HepG2 (cell line): ENCODE measurements around the gene TRRAP. TPM values are rescaled to one million over a fixed set of nuclear protein-coding genes. Genes with fewer than 3 reads are reported as not detected.

Experiments
- ATAC-seq: fragments of 200-7000 bp; cut with Tn5 transposase; 3 replicates; pipeline ENCODE4 v1.9.1; 2020; ENCODE audit warnings: mild to moderate bottlenecking, moderate library complexity
- BruUV-seq: library from RNA; stranded (reverse); fragments of 400-500 nt; replicated peaks from 2 replicates; lab custom pipeline; 2021; lab: Mats Ljungman, UMichigan
- CTCF ChIA-PET: fragments of 300-600 bp; formaldehyde crosslinking; extraction: SDS; loops from one replicate; lab custom pipeline; 2021; ENCODE audit warnings: low total read pairs, inconsistent platforms, low intra/inter-chr PET ratio; lab: Yijun Ruan, JAX
- POLR2A ChIA-PET: fragments of 350-600 bp; sonication (Branson Sonifier 250); formaldehyde crosslinking; loops from one replicate; lab custom pipeline; 2020; ENCODE audit warnings: antibody characterized with exemption, inconsistent platforms; lab: Yijun Ruan, JAX
- DNase-seq: peaks from one replicate; pipeline ENCODE4 v3.0.0-alpha.2; 2015; ENCODE audit warnings: low spot score
- FAIRE-seq: peaks from 3 replicates; lab custom pipeline; 2011; peaks lifted over from hg19 to GRCh38; lab: Jason Lieb, UNC
- H2AFZ ChIP-seq: one replicate; pipeline ENCODE4 v1.6.1; 2011; ENCODE audit warnings: low read length, inconsistent platforms
- H3K27ac ChIP-seq: fragments of 300-600 bp; 3 replicates; pipeline ENCODE4 v1.8.0; 2011; ENCODE audit warnings: mixed run types, mild to moderate bottlenecking, mixed read lengths, low read length, inconsistent platforms; ENCODE audit not compliant: insufficient read depth; ENCODE audit errors: extremely low read length
- H3K27me3 ChIP-seq, 2 experiments: fragments of 200-600 bp in 1 of 2; 2 replicates in 1 of 2; 3 replicates in 1 of 2; pipeline versions ENCODE4 v1.6.0 to v1.8.0; 2011; ENCODE audit warnings: low read length in 2 of 2, mild to moderate bottlenecking in 2 of 2, moderate library complexity in 2 of 2, inconsistent platforms in 1 of 2; ENCODE audit not compliant: insufficient read depth in 2 of 2, control insufficient read depth in 1 of 2
- H3K36me3 ChIP-seq, 2 experiments: fragments of 200-600 bp in 1 of 2; replicated peaks in 1 of 2; 2 replicates in 1 of 2; 3 replicates in 1 of 2; pipeline versions ENCODE4 v1.5.1 to v1.8.0; 2011; ENCODE audit warnings: low read length in 2 of 2, inconsistent platforms in 1 of 2; ENCODE audit not compliant: insufficient read depth in 2 of 2, control insufficient read depth in 1 of 2
- H3K4me1 ChIP-seq: 2 replicates; pipeline ENCODE4 v1.5.1; 2012; ENCODE audit warnings: low read length, inconsistent platforms; ENCODE audit not compliant: insufficient read depth
- H3K4me2 ChIP-seq: 2 replicates; pipeline ENCODE4 v1.6.0; 2011; ENCODE audit warnings: low read depth, low read length, inconsistent platforms
- H3K4me3 ChIP-seq, 3 experiments: fragments of 200-600 bp in 1 of 3; sonication (generic), shearing (Covaris generic) in 1 of 3; replicated peaks in 1 of 3; 2 replicates each; pipeline ENCODE4 v1.5.1; 2011 to 2016; ENCODE audit warnings: low read length in 3 of 3, inconsistent platforms in 2 of 3, low read depth in 2 of 3, mild to moderate bottlenecking in 2 of 3, control low read depth in 1 of 3, mixed read lengths in 1 of 3; ENCODE audit not compliant: insufficient read depth in 1 of 3
- H3K79me2 ChIP-seq: one replicate; pipeline ENCODE4 v1.6.1; 2011; ENCODE audit warnings: low read length, inconsistent platforms; ENCODE audit not compliant: insufficient read depth
- H3K9ac ChIP-seq: 2 replicates; pipeline ENCODE4 v1.6.0; 2011; ENCODE audit warnings: mild to moderate bottlenecking, low read depth, low read length, inconsistent platforms; ENCODE audit not compliant: insufficient read depth
- H3K9me3 ChIP-seq: 2 replicates; pipeline ENCODE4 v1.5.1; 2012; ENCODE audit warnings: mild to moderate bottlenecking, low read length
- H4K20me1 ChIP-seq: 2 replicates; pipeline ENCODE4 v1.6.0; 2011; ENCODE audit warnings: inconsistent platforms, mild to moderate bottlenecking, low read length, moderate library complexity; ENCODE audit not compliant: insufficient read depth
- FUBP1 ChIP-seq: sonication (generic); formaldehyde crosslinking; IDR thresholded peaks from 2 replicates; pipeline ENCODE4 v1.5.1; 2020; ENCODE audit warnings: missing genetic modification reagents, mild to moderate bottlenecking, borderline replicate concordance
- GZF1 ChIP-seq: sonication (generic); formaldehyde crosslinking; IDR thresholded peaks from 2 replicates; pipeline ENCODE4 v1.5.1; 2020; ENCODE audit warnings: mild to moderate bottlenecking, missing genetic modification reagents
- MLLT10 ChIP-seq: sonication (generic); formaldehyde crosslinking; IDR thresholded peaks from 2 replicates; pipeline ENCODE4 v1.4.0; 2020; ENCODE audit warnings: missing genetic modification reagents
- NR3C1 ChIP-seq: sonication (generic); formaldehyde crosslinking; IDR thresholded peaks from 2 replicates; pipeline ENCODE4 v1.4.0; 2020; ENCODE audit warnings: missing genetic modification reagents
- YEATS4 ChIP-seq: sonication (generic); formaldehyde crosslinking; IDR thresholded peaks from 2 replicates; pipeline ENCODE4 v1.4.0; 2020; ENCODE audit warnings: missing genetic modification reagents, borderline replicate concordance
- ZFP36L1 ChIP-seq: sonication (generic); formaldehyde crosslinking; IDR thresholded peaks from 2 replicates; pipeline ENCODE4 v1.8.0; 2022; ENCODE audit warnings: mild to moderate bottlenecking, missing genetic modification reagents, moderate library complexity
- ZNF3 ChIP-seq: IDR thresholded peaks from 2 replicates; pipeline ENCODE4 v1.7.0; 2017; ENCODE audit warnings: inconsistent platforms
- ZNF652 ChIP-seq: IDR thresholded peaks from 2 replicates; pipeline ENCODE4 v1.6.1; 2016; ENCODE audit warnings: low read depth, borderline replicate concordance
- ZNF687 ChIP-seq: sonication (generic); formaldehyde crosslinking; IDR thresholded peaks from 2 replicates; pipeline ENCODE4 v1.5.1; 2020; ENCODE audit warnings: mild to moderate bottlenecking, missing genetic modification reagents, moderate library complexity
- ZNF768 ChIP-seq: sonication (generic); formaldehyde crosslinking; IDR thresholded peaks from 2 replicates; pipeline ENCODE4 v1.4.0; 2020; ENCODE audit warnings: missing genetic modification reagents
- ZNF83 ChIP-seq: sonication (generic); formaldehyde crosslinking; IDR thresholded peaks from 2 replicates; pipeline ENCODE4 v1.4.0; 2020; ENCODE audit warnings: missing genetic modification reagents, mild to moderate bottlenecking, borderline replicate concordance
- WGBS: methylation state at CpG from one replicate; pipeline ENCODE4 v1.1.6; 2017; ENCODE audit warnings: low lambda C conversion rate; 5-methylcytosine and 5-hydroxymethylcytosine counted together
- in situ Hi-C: cut with HindIII; loops from 2 replicates; pipeline ENCODE4 v1.10.0; 2017; ENCODE audit warnings: low pct_unique_long_range_greater_than_20kb; ENCODE audit not compliant: extremely low pct_ligation_motif_present
- intact Hi-C: fragments of 100-400 bp; cut with micrococcal nuclease; formaldehyde crosslinking; loops from one replicate; pipeline ENCODE4 v1.10.0; 2022; ENCODE audit not compliant: unreplicated experiment
- polyA plus RNA-seq, 8 experiments: library from polyadenylated mRNA; depleted of rRNA in 3 of 8; stranded (reverse) in 7 of 8; unstranded in 1 of 8; fragments of >200 nt; fragmentation: Illumina TruSeq in 4 of 8; extraction: Trizol in 4 of 8; gene quantifications; 2 replicates each; pipeline versions ENCODE4 v1.2.1 to v1.2.3, GENCODE V29; 2011 to 2016; ENCODE audit warnings: low read depth in 4 of 8, missing spikeins in 1 of 8, mixed read lengths in 1 of 8; ENCODE audit not compliant: insufficient read depth in 1 of 8
- total RNA-seq, 5 experiments: library from RNA; depleted of rRNA; stranded (reverse); fragments of >200 nt; fragmentation: Illumina TruSeq; extraction: Trizol; gene quantifications; 2 replicates each; pipeline ENCODE4 v1.2.3, GENCODE V29; 2016; ENCODE audit warnings: low read depth in 1 of 5
- TF ChIP-seq, protein P1 (sequence below): sonication (generic); formaldehyde crosslinking; IDR thresholded peaks from 2 replicates; pipeline ENCODE4 v1.8.0; 2022; ENCODE audit warnings: low read depth, missing genetic modification reagents

The TRRAP gene
- total and polyA plus RNA-seq, 2 of the 13 experiments (the other 11 are each of a cell fraction or from before 2014, with no cell fraction given) = 8.6 to 10.5 TPM

- no peak for FAIRE-seq
- ATAC-seq = no peak
- Histone ChIP-seq H3K4me2 (no peak overlapping the region), H3K27me3 (no peaks in the 10 kb centered on the region), H3K36me3 (peaks cover 47 to 91% of the 10 kb centered on the region in 2 experiments), H3K79me2 (no peaks in the 10 kb centered on the region), H3K27ac (no peak overlapping the region), H4K20me1 (no peaks in the 10 kb centered on the region), H3K9me3 (no peaks in the 10 kb centered on the region), H2AFZ (no peak overlapping the region), H3K9ac (no peak overlapping the region), H3K4me3 (no peak overlapping the region), H3K4me1 (no peaks in the 10 kb centered on the region)
- ChIA-PET CTCF (no interaction called here), POLR2A (no interaction called here)
- WGBS = 100% methylated on average over 3 of the region's 11 CpGs
- BruUV-seq = no TSS peak
- in situ Hi-C loops (no loop called here), intact Hi-C loops (no loop called here)
- DNase-seq = no peak
- TF ChIP-seq, protein P1, sequence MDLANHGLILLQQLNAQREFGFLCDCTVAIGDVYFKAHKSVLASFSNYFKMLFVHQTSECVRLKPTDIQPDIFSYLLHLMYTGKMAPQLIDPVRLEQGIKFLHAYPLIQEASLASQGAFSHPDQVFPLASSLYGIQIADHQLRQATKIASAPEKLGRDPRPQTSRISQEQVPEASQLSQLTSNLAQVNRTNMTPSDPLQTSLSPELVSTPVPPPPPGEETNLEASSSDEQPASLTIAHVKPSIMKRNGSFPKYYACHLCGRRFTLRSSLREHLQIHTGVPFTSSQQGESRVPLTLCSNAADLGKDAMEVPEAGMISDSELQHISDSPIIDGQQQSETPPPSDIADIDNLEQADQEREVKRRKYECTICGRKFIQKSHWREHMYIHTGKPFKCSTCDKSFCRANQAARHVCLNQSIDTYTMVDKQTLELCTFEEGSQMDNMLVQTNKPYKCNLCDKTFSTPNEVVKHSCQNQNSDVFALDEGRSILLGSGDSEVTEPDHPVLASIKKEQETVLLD (CRISPR knock-in tag) = no peak
- TF ChIP-seq YEATS4 (CRISPR knock-in tag) (no peak), ZNF687 (CRISPR knock-in tag) (no peak), NR3C1 (CRISPR knock-in tag) (no peak), ZNF3 (CRISPR knock-in tag) (no peak), ZNF83 (CRISPR knock-in tag) (no peak), MLLT10 (CRISPR knock-in tag) (no peak), GZF1 (no peak), ZNF768 (no peak), ZFP36L1 (CRISPR knock-in tag) (no peak), FUBP1 (CRISPR knock-in tag) (no peak), ZNF652 (CRISPR knock-in tag) (no peak)
Measured at GRCh38 chr7:98957766-98958165, 79.4 kb downstream of the TRRAP start.
